GM23248 (cell line): Measurements from ENCODE around the gene OR52W1. TPM values are rescaled to one million over a fixed set of nuclear protein-coding genes. Genes with fewer than 3 reads are reported as not detected.

Source experiments
- DNase-seq: peaks from one replicate; pipeline ENCODE4 v3.0.0-alpha.2; 2015
- H2AFZ ChIP-seq: fragments of 200-600 bp; sonication (generic); 2 replicates; pipeline ENCODE4 v1.6.1; 2016; ENCODE audit warnings: antibody characterized with exemption
- H3F3A ChIP-seq: fragments of 200-600 bp; sonication (generic); 2 replicates; pipeline ENCODE4 v1.6.1; 2016; ENCODE audit warnings: mild to moderate bottlenecking, antibody characterized with exemption, mixed run types; ENCODE audit not compliant: insufficient read depth
- H3K27ac ChIP-seq: fragments of 200-600 bp; sonication (generic); 2 replicates; pipeline ENCODE4 v1.5.1; 2016; ENCODE audit warnings: mild to moderate bottlenecking
- H3K27me3 ChIP-seq: fragments of 200-600 bp; sonication (generic); replicated peaks from 2 replicates; pipeline ENCODE4 v1.6.1; 2016; ENCODE audit warnings: mild to moderate bottlenecking; ENCODE audit not compliant: insufficient read depth
- H3K36me3 ChIP-seq: fragments of 200-600 bp; sonication (generic); 2 replicates; pipeline ENCODE4 v1.6.1; 2016; ENCODE audit warnings: low read depth, mild to moderate bottlenecking
- H3K4me1 ChIP-seq: fragments of 200-600 bp; sonication (generic); 2 replicates; pipeline ENCODE4 v1.6.1; 2016; ENCODE audit warnings: mild to moderate bottlenecking; ENCODE audit not compliant: insufficient read depth
- H3K4me2 ChIP-seq: fragments of 200-600 bp; sonication (generic); one replicate; pipeline ENCODE4 v1.6.1; 2016; ENCODE audit warnings: mild to moderate bottlenecking; ENCODE audit not compliant: unreplicated experiment
- H3K4me3 ChIP-seq: fragments of 200-600 bp; sonication (generic); 2 replicates; pipeline ENCODE4 v1.5.1; 2016; ENCODE audit warnings: mild to moderate bottlenecking
- H3K79me2 ChIP-seq: fragments of 200-600 bp; sonication (generic); 2 replicates; pipeline ENCODE4 v1.6.1; 2016; ENCODE audit warnings: mild to moderate bottlenecking; ENCODE audit not compliant: insufficient read depth
- H3K9ac ChIP-seq: fragments of 200-600 bp; sonication (generic); 2 replicates; pipeline ENCODE4 v1.6.1; 2016; ENCODE audit warnings: mild to moderate bottlenecking
- H3K9me2 ChIP-seq: fragments of 200-600 bp; sonication (generic); 2 replicates; pipeline ENCODE4 v1.6.1; 2016; ENCODE audit warnings: mixed run types, mild to moderate bottlenecking, moderate library complexity; ENCODE audit not compliant: insufficient read depth
- H3K9me3 ChIP-seq: fragments of 200-600 bp; sonication (generic); one replicate; pipeline ENCODE4 v1.6.1; 2017; ENCODE audit warnings: low read depth
- H4K20me1 ChIP-seq: fragments of 200-600 bp; sonication (generic); 2 replicates; pipeline ENCODE4 v1.6.0; 2016; ENCODE audit not compliant: insufficient read depth
- EZH2 ChIP-seq: fragments of 200-600 bp; sonication (generic); IDR thresholded peaks from 2 replicates; pipeline ENCODE4 v1.6.1; 2018; ENCODE audit warnings: antibody characterized with exemption, mild to moderate bottlenecking; ENCODE audit not compliant: insufficient read depth, poor library complexity, severe bottlenecking
- EZH2phosphoT487 ChIP-seq: fragments of 200-600 bp; sonication (generic); IDR thresholded peaks from 2 replicates; pipeline ENCODE4 v1.6.1; 2018; ENCODE audit warnings: antibody characterized with exemption, moderate library complexity, mild to moderate bottlenecking, low read depth; ENCODE audit not compliant: insufficient read depth
- WGBS, 2 experiments: methylation state at CpG; one replicate each; pipeline ENCODE4 v1.1.6; 2015 to 2017; ENCODE audit warnings: low lambda C conversion rate in 2 of 2, low coverage in 1 of 2; ENCODE audit errors: missing lambda C conversion rate in 2 of 2; 5-methylcytosine and 5-hydroxymethylcytosine counted together
- in situ Hi-C: fragments of 300-500 bp; cut with MboI; formaldehyde crosslinking; loops from 2 replicates; pipeline ENCODE4 v1.15.0; 2020
- polyA plus RNA-seq: library from polyadenylated mRNA; unstranded; fragments of >200 nt; fragmentation: Nextera tagmentation; extraction: Ambion mirVana; gene quantifications from 2 replicates; pipeline ENCODE4 v1.2.1, GENCODE V29; 2016
- total RNA-seq: library from RNA; depleted of rRNA; stranded (reverse); fragments of >200 nt; shearing (Covaris generic); gene quantifications from 2 replicates; pipeline ENCODE4 v1.2.3, GENCODE V29; 2014

OR52W1 gene
- total and polyA plus RNA-seq, 2 experiments from 2014 or later = not detected

- DNase-seq = no peak
- Histone ChIP-seq H2AFZ (no peak overlapping the region), H3K79me2 (no peaks in the 10 kb centered on the region), H3K9ac (no peak overlapping the region), H3K27ac (no peak overlapping the region), H3K9me3 (no peaks in the 10 kb centered on the region), H4K20me1 (no peaks in the 10 kb centered on the region), H3K4me2 (no peak overlapping the region), H3K9me2 (no peaks in the 10 kb centered on the region), H3K36me3 (no peaks in the 10 kb centered on the region), H3K4me1 (peaks cover 13% of the 10 kb centered on the region), H3F3A (0 out of 2 replicates have a peak, but pooled peaks cover 8% of the 10 kb centered on the region), H3K27me3 (no peaks in the 10 kb centered on the region), H3K4me3 (no peak overlapping the region)
- in situ Hi-C loops = no loop called here
- WGBS, 2 experiments = 51 to 63% methylated on average over 3 of the region's 3 CpGs
- TF ChIP-seq EZH2 (no peak), EZH2phosphoT487 (no peak)
Observed at GRCh38 chr11:6203327-6203726, 4.3 kb downstream of the OR52W1 start.

GRCh38 chr11:6204706-6205105 lies 5.7 kb downstream of the OR52W1 start:
- Histone ChIP-seq H3K9ac (no peak overlapping the region), H3K4me3 (no peak overlapping the region), H3K36me3 (no peaks in the 10 kb centered on the region; the same call in 1 of the 2 replicates), H3K27ac (no peak overlapping the region), H3K9me3 (no peaks in the 10 kb centered on the region), H3K79me2 (no peaks in the 10 kb centered on the region), H3K27me3 (no peaks in the 10 kb centered on the region), H3K9me2 (no peaks in the 10 kb centered on the region), H3K4me1 (peaks cover 13% of the 10 kb centered on the region), H2AFZ (no peak overlapping the region), H3K4me2 (no peak overlapping the region), H3F3A (0 out of 2 replicates have a peak, but pooled peaks cover 8% of the 10 kb centered on the region), H4K20me1 (no peaks in the 10 kb centered on the region)
- no peak for TF ChIP-seq EZH2
- TF ChIP-seq EZH2phosphoT487 = no peak
- in situ Hi-C loops = no loop called here
- 100% methylated on average over 1 of the region's 1 CpG for WGBS, 2 experiments
- DNase-seq = no peak

DNA sequence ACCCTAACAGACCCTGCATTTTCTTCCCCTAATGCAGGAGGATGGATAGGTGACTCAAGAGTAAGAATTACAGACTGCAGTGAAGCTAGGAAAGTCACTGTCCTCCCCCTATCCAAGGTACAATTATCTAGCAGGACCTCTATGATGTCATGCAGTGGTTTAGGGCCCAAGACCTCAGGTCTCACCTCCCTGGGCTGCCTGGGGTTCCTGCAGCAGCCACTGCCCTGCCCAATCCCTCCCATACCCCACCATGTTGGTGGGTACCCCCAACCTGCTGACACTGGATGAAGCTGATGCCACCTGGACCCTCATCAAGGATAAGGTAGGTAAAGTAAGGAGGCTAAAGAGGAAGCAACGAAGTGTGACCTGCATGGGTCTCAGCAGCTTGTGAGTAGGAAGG lies 6.3 kb downstream of the OR52W1 start, which contains the start of gene C11orf42:
Gene C11orf42 (plus strand): TSS at position 192 of the 400 bp plus-strand sequence. CDS start 59 bp downstream, at position 251.
- Histone ChIP-seq H3F3A (0 out of 2 replicates have a peak, but pooled peaks cover 8% of the 10 kb centered on the region), H3K4me1 (peaks cover 13% of the 10 kb centered on the region), H3K9me3 (no peaks in the 10 kb centered on the region), H3K27me3 (no peaks in the 10 kb centered on the region), H3K4me2 (no peak within 1 kb of the TSS), H3K9ac (no peak within 1 kb of the TSS), H2AFZ (no peak within 1 kb of the TSS), H3K36me3 (no peaks in the 10 kb centered on the region; the same call in 1 of the 2 replicates), H3K9me2 (no peaks in the 10 kb centered on the region), H3K27ac (no peak within 1 kb of the TSS), H3K4me3 (no peak within 1 kb of the TSS), H3K79me2 (no peaks in the 10 kb centered on the region), H4K20me1 (no peaks in the 10 kb centered on the region)
- no peak for DNase-seq
- TF ChIP-seq EZH2phosphoT487 (no peak), EZH2 (no peak)
- 53 to 72% methylated on average over 1 of the region's 1 CpG for WGBS, 2 experiments
- in situ Hi-C loops = no loop called here

- H3K4me3 ChIP-seq = no peak overlapping the region
- H4K20me1 ChIP-seq = no peaks in the 10 kb centered on the region
- no peaks in the 10 kb centered on the region; the same call in 1 of the 2 replicates for H3K36me3 ChIP-seq
- 82 to 86% methylated on average over 3 of the region's 3 CpGs for WGBS, 2 experiments
- H2AFZ ChIP-seq = no peak overlapping the region
- no peak overlapping the region for H3K27ac ChIP-seq
- TF ChIP-seq EZH2 (no peak), EZH2phosphoT487 (no peak)
- no peak overlapping the region for H3K9ac ChIP-seq
- H3F3A ChIP-seq = 0 out of 2 replicates have a peak, but pooled peaks cover 4% of the 10 kb centered on the region
- H3K4me1 ChIP-seq = peaks cover 9% of the 10 kb centered on the region
- no peaks in the 10 kb centered on the region for H3K27me3 ChIP-seq
- H3K9me2 ChIP-seq = no peaks in the 10 kb centered on the region
- in situ Hi-C loops = no loop called here
- no peaks in the 10 kb centered on the region for H3K9me3 ChIP-seq
- H3K4me2 ChIP-seq = no peak overlapping the region
- no peak for DNase-seq
- H3K79me2 ChIP-seq = no peaks in the 10 kb centered on the region
Observed at GRCh38 chr11:6206456-6207180, 7.6 kb downstream of the OR52W1 start.
